ENCODE measurements around the gene ZKSCAN2.
A peak's percentile ranks its signal among the peaks of the same experiment; 100 is the strongest.

Gene ZKSCAN2

DNA sequence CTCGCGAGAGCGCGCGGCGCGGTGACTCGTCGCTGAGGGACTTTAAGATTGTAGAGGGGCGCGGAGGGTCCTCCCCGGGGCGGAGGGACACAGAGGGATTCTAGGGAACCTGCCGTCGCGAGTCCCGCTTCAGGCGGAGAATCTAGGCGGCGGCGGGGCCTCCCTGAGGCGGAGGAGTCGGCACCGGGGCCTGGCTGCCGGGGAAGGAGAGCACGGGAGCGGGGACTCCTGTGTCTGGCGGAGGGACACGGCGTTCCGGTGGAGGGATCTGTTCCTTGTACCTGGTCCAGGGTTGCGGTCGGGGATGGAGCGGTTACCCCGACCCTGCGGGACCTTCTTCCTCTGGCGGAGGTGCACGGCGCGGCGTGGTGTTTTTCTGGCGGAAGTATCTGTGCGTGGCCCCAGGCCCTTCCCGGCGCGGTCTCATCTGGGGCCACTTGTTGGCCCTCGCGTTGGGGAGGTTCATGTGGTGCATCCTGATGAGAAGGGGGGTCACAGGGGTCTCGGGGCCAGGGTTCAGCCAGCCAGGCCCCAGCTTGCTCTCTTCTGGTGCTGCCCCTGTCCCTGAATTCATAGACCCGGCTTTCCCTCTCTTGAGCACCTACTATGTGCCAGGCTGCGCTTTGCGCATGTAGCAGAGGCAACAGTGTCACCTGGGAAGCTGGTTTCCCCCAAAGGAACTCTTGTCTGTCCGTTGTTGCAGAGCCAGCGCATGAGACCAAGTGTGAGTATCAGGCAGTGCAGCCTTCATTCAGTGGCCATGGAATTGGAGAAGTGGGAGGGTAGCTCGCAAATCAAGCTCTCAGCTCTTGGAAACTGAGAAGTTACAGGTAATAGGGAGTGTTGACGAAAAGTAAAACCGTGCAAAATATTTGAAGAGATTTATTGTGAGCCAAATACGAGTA is 563 bp upstream of the ZKSCAN2 start:
- TF ChIP-seq, protein P1, sequence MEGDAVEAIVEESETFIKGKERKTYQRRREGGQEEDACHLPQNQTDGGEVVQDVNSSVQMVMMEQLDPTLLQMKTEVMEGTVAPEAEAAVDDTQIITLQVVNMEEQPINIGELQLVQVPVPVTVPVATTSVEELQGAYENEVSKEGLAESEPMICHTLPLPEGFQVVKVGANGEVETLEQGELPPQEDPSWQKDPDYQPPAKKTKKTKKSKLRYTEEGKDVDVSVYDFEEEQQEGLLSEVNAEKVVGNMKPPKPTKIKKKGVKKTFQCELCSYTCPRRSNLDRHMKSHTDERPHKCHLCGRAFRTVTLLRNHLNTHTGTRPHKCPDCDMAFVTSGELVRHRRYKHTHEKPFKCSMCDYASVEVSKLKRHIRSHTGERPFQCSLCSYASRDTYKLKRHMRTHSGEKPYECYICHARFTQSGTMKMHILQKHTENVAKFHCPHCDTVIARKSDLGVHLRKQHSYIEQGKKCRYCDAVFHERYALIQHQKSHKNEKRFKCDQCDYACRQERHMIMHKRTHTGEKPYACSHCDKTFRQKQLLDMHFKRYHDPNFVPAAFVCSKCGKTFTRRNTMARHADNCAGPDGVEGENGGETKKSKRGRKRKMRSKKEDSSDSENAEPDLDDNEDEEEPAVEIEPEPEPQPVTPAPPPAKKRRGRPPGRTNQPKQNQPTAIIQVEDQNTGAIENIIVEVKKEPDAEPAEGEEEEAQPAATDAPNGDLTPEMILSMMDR (conservative IDR thresholded peaks at IDR 0.05), result no peak
- peak overlapping the region; percentile 90 for H3K27ac ChIP-seq

DNA sequence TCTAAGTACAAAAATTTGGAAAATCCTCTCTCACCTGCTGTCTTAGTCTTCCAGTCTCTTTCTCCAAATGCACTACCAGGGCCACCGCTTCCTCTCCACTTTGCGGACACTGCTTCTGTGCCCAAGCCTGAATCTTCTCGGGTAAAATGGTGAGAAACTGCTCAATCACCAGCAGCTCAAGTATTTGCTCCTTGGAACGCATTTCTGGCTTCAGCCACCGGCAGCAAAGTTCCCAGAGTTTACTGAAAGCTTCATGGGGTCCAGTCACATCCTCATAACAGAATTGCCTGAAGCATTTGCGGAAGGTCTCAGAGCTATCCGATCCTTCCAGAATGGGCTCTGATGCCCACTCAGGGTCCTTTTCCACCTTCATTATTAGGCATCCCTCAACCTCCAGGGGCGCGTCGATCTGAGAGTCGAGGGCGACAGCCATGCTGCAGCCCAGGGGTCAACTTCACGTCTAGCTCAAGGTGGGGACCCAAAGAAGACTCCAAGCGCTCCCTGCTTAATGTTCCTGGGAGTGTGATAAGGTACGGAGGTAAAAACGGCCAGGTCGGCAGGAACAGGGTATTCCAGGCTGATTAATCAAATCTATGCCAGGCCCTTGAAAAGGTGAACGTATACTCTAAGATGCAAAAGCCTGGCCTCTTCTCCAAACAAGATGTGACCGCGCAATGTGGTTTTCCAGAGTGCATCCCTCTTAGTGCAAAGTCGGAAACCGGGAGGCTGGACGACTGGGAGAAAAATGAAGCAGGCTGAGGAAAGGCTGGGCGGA is 763 bp downstream of the ZKSCAN2 start:
- TF ChIP-seq, protein P1 (conservative IDR thresholded peaks at IDR 0.05), result no peak

DNA sequence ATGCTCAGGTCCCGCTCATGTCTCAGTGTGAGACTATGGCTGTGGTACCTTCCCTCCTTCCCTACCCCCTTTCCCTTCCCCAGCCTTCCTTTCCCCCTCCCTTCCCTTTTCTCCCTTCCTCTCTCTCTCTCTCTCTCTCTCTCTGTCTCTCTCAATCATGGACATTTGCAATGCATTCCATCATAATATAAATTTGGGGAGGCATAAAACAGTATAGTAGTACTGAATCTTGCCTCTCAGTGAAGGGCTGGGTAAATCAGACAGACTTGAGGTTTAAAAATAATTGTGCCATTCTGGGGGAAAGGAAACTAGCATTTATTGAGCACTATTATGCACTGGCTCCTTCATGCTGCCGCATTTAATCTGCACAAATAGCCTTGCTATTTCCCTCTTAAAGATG is 4.3 kb downstream of the ZKSCAN2 start:
- no peak overlapping the region for H3K27ac ChIP-seq
- TF ChIP-seq, protein P1 (conservative IDR thresholded peaks at IDR 0.05), result no peak

More for the DNA sequence above, 763 bp downstream of the ZKSCAN2 start:
- H3K27ac ChIP-seq, result peak overlapping the region; percentile 90

DNA sequence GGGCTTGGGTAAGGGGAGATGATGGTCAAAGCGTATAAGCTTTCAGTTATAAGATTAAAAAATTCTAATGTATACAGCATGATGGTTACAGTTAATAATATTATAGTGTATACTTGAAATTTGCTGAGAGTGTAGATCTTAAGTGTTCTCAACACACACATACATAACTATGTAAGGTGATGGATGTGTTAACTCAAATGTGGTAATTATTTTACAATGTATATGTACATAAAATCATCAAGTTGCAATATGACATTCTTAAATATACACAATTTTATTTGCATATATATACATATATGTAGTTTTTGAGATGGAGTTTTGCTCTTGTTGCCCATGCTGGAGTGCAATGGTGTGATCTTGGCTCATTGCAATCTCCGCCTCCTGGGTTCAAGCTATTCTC is 7.2 kb downstream of the ZKSCAN2 start:
- H3K27ac ChIP-seq, result no peak overlapping the region
- TF ChIP-seq, protein P1 (conservative IDR thresholded peaks at IDR 0.05), result no peak

DNA sequence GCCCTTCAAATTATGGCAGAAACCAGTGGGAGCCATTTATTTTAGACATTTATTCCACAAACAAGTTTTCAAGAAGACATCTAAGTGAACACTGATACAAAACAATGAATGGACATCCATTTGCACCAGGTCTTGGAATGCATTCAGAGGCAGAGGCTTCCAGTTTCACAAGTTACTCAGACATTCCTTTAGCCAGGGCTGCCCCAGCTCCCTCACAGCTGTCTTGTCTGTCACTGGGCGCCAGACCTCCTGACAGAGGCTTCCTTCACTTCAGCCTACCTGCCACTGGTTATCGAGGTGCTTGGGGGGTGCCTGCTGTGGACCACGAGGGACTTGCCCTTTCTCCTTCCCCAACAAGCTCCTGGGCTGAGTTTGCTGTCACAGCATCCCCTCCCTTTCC is 21.7 kb downstream of the ZKSCAN2 start:
- TF ChIP-seq, protein P1 (conservative IDR thresholded peaks at IDR 0.05), result no peak
- no peak overlapping the region for H3K27ac ChIP-seq

DNA sequence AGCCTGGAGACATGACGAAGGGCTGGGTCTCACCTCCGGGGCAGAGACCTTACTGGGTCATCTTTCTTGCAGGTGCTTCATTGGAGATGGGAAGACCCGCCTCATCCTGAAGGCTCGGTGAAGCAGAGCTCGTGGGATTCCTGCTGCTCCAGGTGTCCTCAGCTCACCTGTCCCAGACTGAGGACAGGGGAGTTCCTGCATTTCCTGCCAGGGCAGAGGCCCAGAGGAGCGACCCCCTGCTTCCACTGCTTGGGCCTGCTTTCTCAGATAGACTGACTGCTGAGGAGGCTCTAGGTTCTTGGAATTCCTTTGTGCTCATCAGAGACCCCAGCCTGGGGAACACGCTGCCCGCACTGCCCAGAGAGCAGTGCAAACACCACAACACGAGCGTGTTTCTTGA is 29.3 kb downstream of the ZKSCAN2 start:
- TF ChIP-seq, protein P1 (conservative IDR thresholded peaks at IDR 0.05), result no peak
- no peak overlapping the region for H3K27ac ChIP-seq

DNA sequence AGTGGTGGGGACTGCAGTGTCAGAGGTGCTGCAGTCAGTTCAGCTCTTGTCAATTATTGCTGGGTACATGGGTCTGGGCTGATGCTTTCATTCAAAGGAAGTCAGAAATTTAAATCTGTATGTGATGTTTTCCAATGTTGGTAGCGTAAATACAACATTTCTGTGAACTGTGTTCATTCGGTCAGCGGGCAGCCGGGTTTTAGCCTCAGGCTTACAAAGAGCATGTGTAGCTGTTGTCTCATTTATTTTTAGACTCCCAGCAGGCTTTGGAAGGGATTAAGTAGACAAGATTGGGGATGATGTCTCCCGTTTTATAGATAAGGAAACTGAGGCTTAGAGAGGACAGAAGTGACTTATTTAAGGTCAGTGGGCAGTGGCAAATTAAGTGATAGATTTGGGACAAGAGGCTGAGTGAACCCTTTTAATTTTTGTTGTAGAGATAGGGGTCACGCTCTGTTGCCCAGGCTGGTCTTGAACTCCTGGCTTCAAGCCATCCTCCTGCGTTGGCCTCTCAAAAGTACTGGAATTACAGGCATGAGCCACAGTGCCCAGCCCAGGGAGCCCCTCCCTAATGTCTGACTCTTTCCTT is 32.8 kb downstream of the ZKSCAN2 start:
- H3K27ac ChIP-seq, result no peak overlapping the region
- TF ChIP-seq, protein P1 (conservative IDR thresholded peaks at IDR 0.05), result no peak

Measured in VCaP (cell line).